OCI-LY7 (cell line): ENCODE data around the gene PML. TPM values are rescaled to one million over a fixed set of nuclear protein-coding genes. Genes with fewer than 3 reads are reported as not detected.

Source experiments
- BruUV-seq: library from RNA; stranded (reverse); fragments of 400-500 nt; replicated peaks from 2 replicates; lab custom pipeline; 2021; lab: Mats Ljungman, UMichigan
- CTCF ChIA-PET: fragments of 300-600 bp; sonication (Branson Sonifier 250); formaldehyde crosslinking; loops from one replicate; lab custom pipeline; 2022; ENCODE audit warnings: antibody characterized with exemption; ENCODE audit not compliant: unreplicated experiment; lab: Charles Lee
- POLR2A ChIA-PET: fragments of 300-600 bp; sonication (Branson Sonifier 250); formaldehyde crosslinking; loops from one replicate; lab custom pipeline; 2022; ENCODE audit warnings: antibody characterized with exemption; lab: Charles Lee
- DNase-seq: peaks from one replicate; pipeline ENCODE4 v3.0.0-alpha.2; 2015; ENCODE audit warnings: low spot score
- H2AFZ ChIP-seq: fragments of 200-600 bp; sonication (generic), shearing (Covaris generic); 2 replicates; pipeline ENCODE4 v1.6.1; 2014; ENCODE audit warnings: mild to moderate bottlenecking, antibody characterized with exemption, low read length, moderate library complexity
- H3K27ac ChIP-seq: fragments of 200-600 bp; sonication (generic); 2 replicates; pipeline ENCODE4 v1.5.1; 2014; ENCODE audit warnings: mixed run types, low read depth, mild to moderate bottlenecking, moderate library complexity, low read length, inconsistent platforms; ENCODE audit not compliant: poor library complexity, severe bottlenecking
- H3K36me3 ChIP-seq: fragments of 200-600 bp; sonication (generic); 2 replicates; pipeline ENCODE4 v1.6.1; 2014; ENCODE audit warnings: mild to moderate bottlenecking, antibody characterized with exemption, low read length, moderate library complexity, mixed read lengths; ENCODE audit not compliant: insufficient read depth
- H3K4me1 ChIP-seq: fragments of 200-600 bp; sonication (generic); 2 replicates; pipeline ENCODE4 v1.5.1; 2014; ENCODE audit warnings: mild to moderate bottlenecking, low read length; ENCODE audit not compliant: insufficient read depth, poor library complexity, severe bottlenecking
- H3K4me2 ChIP-seq: fragments of 200-600 bp; sonication (generic); 2 replicates; pipeline ENCODE4 v1.6.1; 2014; ENCODE audit warnings: mild to moderate bottlenecking, low read length
- H3K4me3 ChIP-seq: fragments of 200-600 bp; sonication (generic); 2 replicates; pipeline ENCODE4 v1.5.1; 2014; ENCODE audit warnings: mild to moderate bottlenecking, low read depth, low read length; ENCODE audit not compliant: poor library complexity, severe bottlenecking
- H3K79me2 ChIP-seq: fragments of 200-600 bp; sonication (generic); 2 replicates; pipeline ENCODE4 v1.6.1; 2016; ENCODE audit warnings: low read depth, mild to moderate bottlenecking, low read length, moderate library complexity, mixed read lengths; ENCODE audit not compliant: insufficient read depth
- H3K9me2 ChIP-seq: fragments of 200-600 bp; sonication (generic); 2 replicates; pipeline ENCODE4 v1.6.1; 2016; ENCODE audit warnings: mild to moderate bottlenecking, low read length, mixed read lengths; ENCODE audit not compliant: insufficient read depth
- H3K9me3 ChIP-seq: fragments of 200-600 bp; sonication (generic); 2 replicates; pipeline ENCODE4 v1.6.1; 2014; ENCODE audit warnings: mild to moderate bottlenecking, mixed run types, low read length, mixed read lengths
- H4K20me1 ChIP-seq: fragments of 200-600 bp; sonication (generic); 2 replicates; pipeline ENCODE4 v1.6.1; 2014; ENCODE audit warnings: mild to moderate bottlenecking, antibody characterized with exemption, low read length, moderate library complexity, mixed read lengths; ENCODE audit not compliant: insufficient read depth
- EZH2phosphoT487 ChIP-seq: fragments of 200-600 bp; sonication (generic); IDR thresholded peaks from 2 replicates; pipeline ENCODE4 v1.6.1; 2018; ENCODE audit warnings: low read depth, borderline replicate concordance, mild to moderate bottlenecking, mixed run types, antibody characterized with exemption, low read length, moderate library complexity, mixed read lengths
- intact Hi-C: fragments of 100-400 bp; cut with micrococcal nuclease; formaldehyde crosslinking; loops from one replicate; pipeline ENCODE4 v1.10.0; 2022; ENCODE audit not compliant: unreplicated experiment
- total RNA-seq, 2 experiments: library from RNA; depleted of rRNA in 1 of 2; stranded (reverse); fragments of >200 nt in 1 of 2; shearing (Covaris generic) in 1 of 2; gene quantifications; 2 replicates each; pipeline ENCODE4 v1.2.3, GENCODE V29; 2014 to 2022
- TF ChIP-seq, protein P1 (sequence below): fragments of 200-600 bp; sonication (generic); conservative IDR thresholded peaks from 2 replicates; pipeline ENCODE4 v1.5.1; 2014; ENCODE audit warnings: mild to moderate bottlenecking, antibody characterized with exemption, low read length, moderate library complexity, mixed read lengths

PML gene
- total RNA-seq, 2 experiments from 2014 or later: 16.9 to 26.1 TPM

DNA sequence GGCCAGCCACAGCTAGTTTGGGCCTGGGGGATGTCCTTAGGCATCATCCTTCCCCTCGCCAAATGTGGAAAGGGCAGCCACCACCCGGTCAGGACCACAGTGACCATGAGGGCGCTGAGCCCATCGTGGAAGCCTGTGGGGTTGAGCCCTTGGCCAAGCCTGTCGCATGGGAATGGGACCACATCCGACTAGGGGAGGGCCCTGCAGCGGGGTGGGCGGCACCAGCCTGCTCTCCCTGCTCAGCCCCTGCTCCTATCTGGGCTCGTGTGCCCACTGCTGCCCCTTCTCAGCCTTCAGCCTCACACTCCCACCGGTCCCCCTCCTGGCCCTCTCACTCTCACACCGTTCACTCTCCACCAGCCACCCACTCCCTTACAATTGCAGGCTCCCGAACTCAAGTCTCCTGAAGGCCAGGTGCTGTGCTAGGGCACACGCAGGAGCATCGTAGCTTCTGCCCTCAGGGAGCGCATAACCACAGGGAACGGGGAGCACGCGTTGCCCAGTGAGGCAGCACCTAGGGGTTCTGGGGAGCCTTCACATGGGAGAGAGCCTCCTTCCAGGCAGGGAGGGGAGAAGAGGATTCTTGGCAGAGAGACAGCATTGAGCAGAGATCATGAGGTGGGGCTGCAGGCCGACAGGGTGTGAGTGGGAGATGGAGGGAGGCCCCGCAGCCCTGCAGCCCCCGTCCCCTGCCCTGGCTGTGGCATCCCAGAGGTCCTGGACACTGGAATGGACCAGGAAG lies 42.2 kb upstream of the PML start:
- no peaks in the 10 kb centered on the region for H3K9me3 ChIP-seq
- no peaks in the 10 kb centered on the region for H3K79me2 ChIP-seq
- TF ChIP-seq, protein P1, sequence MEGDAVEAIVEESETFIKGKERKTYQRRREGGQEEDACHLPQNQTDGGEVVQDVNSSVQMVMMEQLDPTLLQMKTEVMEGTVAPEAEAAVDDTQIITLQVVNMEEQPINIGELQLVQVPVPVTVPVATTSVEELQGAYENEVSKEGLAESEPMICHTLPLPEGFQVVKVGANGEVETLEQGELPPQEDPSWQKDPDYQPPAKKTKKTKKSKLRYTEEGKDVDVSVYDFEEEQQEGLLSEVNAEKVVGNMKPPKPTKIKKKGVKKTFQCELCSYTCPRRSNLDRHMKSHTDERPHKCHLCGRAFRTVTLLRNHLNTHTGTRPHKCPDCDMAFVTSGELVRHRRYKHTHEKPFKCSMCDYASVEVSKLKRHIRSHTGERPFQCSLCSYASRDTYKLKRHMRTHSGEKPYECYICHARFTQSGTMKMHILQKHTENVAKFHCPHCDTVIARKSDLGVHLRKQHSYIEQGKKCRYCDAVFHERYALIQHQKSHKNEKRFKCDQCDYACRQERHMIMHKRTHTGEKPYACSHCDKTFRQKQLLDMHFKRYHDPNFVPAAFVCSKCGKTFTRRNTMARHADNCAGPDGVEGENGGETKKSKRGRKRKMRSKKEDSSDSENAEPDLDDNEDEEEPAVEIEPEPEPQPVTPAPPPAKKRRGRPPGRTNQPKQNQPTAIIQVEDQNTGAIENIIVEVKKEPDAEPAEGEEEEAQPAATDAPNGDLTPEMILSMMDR: no peak
- no peak for TF ChIP-seq EZH2phosphoT487
- no peak overlapping the region for H3K27ac ChIP-seq
- no TSS peak for BruUV-seq
- H3K4me2 ChIP-seq: no peak overlapping the region
- no peak overlapping the region for H2AFZ ChIP-seq
- CTCF ChIA-PET: no interaction called here
- no peak overlapping the region for H3K4me3 ChIP-seq
- H3K9me2 ChIP-seq: no peaks in the 10 kb centered on the region
- H3K4me1 ChIP-seq: no peaks in the 10 kb centered on the region
- intact Hi-C loops: no loop called here
- POLR2A ChIA-PET: no interaction called here
- no peaks in the 10 kb centered on the region for H3K36me3 ChIP-seq
- DNase-seq: no peak
- no peaks in the 10 kb centered on the region for H4K20me1 ChIP-seq

DNA sequence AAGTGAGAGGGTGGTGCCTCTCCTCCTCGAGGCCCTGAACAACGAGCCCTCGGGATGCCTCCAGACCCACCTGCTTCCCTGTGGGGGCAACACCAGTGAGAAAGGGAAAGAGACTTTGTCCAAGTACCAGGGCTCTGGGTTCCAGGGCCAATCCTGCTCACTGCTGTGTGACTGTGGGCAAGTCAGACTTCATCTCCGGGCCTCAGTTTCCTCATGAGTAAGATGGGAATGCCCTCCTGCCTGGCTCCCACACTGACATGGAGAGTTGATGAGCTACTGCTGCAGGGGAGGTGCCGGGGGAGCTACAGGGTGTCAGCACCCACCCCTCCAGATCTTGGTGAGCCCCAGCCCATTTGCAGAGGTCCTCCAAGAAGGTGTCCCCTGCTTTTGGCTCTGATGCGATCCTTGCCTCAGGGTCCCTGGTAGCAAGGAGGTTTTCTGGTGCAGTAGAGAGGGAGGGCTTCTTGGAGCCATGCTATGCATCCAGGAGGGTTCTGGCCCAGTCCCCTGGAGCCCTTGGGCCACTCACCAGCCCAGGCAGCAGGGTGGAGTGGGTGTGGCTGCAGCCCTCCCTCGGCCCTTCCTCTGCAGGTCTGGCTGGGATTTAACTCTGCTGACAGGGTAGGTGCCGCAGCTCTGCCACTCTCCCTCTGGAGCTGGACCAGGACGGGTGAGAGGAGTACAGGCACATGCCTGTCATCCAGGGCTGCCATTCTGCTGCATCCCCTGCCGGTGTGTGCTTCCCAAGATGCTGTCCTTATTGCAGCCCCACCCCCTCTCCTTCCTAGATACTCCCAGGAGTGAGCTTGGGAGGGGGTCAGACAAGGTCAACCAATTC lies 41.4 kb upstream of the PML start:
- H3K4me2 ChIP-seq: no peak overlapping the region
- H3K9me3 ChIP-seq: no peaks in the 10 kb centered on the region
- no peak for TF ChIP-seq EZH2phosphoT487
- TF ChIP-seq, protein P1: no peak
- ChIA-PET POLR2A (no interaction called here), CTCF (no interaction called here)
- no peak for DNase-seq
- H3K27ac ChIP-seq: no peak overlapping the region
- H3K9me2 ChIP-seq: no peaks in the 10 kb centered on the region
- no peak overlapping the region for H2AFZ ChIP-seq
- no TSS peak for BruUV-seq
- H4K20me1 ChIP-seq: no peaks in the 10 kb centered on the region
- intact Hi-C loops: no loop called here
- H3K4me1 ChIP-seq: peaks cover 2% of the 10 kb centered on the region
- H3K79me2 ChIP-seq: no peaks in the 10 kb centered on the region
- no peak overlapping the region for H3K4me3 ChIP-seq
- no peaks in the 10 kb centered on the region for H3K36me3 ChIP-seq
